Vagina (tissue), 2 donors: Measurements from ENCODE around the gene BCL2L13. TPM values are rescaled to one million over a fixed set of nuclear protein-coding genes. Genes with fewer than 3 reads are reported as not detected.

ENCODE experiments used
- DNase-seq, 2 donors: peaks; one replicate each; pipeline ENCODE4 v3.0.0-alpha.2; 2017; ENCODE audit errors: extremely low spot score in 2 of 2
- H3K27ac ChIP-seq: fragments of 200-600 bp; sonication (generic); one replicate; pipeline ENCODE4 v1.5.1; 2019
- H3K27me3 ChIP-seq: fragments of 200-600 bp; sonication (generic); one replicate; pipeline ENCODE4 v1.5.1; 2019
- H3K36me3 ChIP-seq, 2 donors: fragments of 200-600 bp; sonication (generic); one replicate each; pipeline ENCODE4 v1.5.1; 2017 to 2019
- H3K4me1 ChIP-seq: fragments of 200-600 bp; sonication (generic); one replicate; pipeline ENCODE4 v1.5.1; 2019
- H3K4me3 ChIP-seq, 2 donors: fragments of 200-600 bp; sonication (generic); 1 replicate in 1 of 2; 2 replicates in 1 of 2; pipeline ENCODE4 v1.5.1; 2016 to 2019
- H3K9me3 ChIP-seq: fragments of 200-600 bp; sonication (generic); one replicate; pipeline ENCODE4 v1.5.1; 2019
- POLR2A ChIP-seq, 2 donors: fragments of 450-650 bp; IDR thresholded peaks; one replicate each; pipeline ENCODE4 v1.6.1; 2017; ENCODE audit warnings: antibody characterized with exemption in 2 of 2, mild to moderate bottlenecking in 2 of 2, moderate library complexity in 2 of 2
- POLR2AphosphoS5 ChIP-seq, 2 donors: sonication (generic); formaldehyde crosslinking; IDR thresholded peaks; one replicate each; pipeline ENCODE4 v1.9.0; 2017; ENCODE audit warnings: antibody characterized with exemption in 2 of 2, mild to moderate bottlenecking in 2 of 2, low read depth in 1 of 2; ENCODE audit not compliant: insufficient read depth in 1 of 2
- intact Hi-C: fragments of 100-400 bp; cut with DNase I; formaldehyde crosslinking; loops from one replicate; pipeline ENCODE4 v1.15.1; 2023
- total RNA-seq: library from RNA; depleted of rRNA; stranded (reverse); fragments of >200 nt; gene quantifications from one replicate; pipeline ENCODE4 v1.2.3, GENCODE V29; 2016
- TF ChIP-seq, protein P1 (sequence below), 3 experiments: fragments of 450-650 bp in 2 of 3; fragments of 200-600 bp in 1 of 3; sonication (generic) in 1 of 3; IDR thresholded peaks; one replicate each; pipeline ENCODE4 v1.5.1; 2017 to 2019; ENCODE audit warnings: antibody characterized with exemption in 3 of 3, mild to moderate bottlenecking in 2 of 3, moderate library complexity in 2 of 3

Gene BCL2L13
- total RNA-seq, 1 donor from 2014 or later: 41.3 TPM

DNA sequence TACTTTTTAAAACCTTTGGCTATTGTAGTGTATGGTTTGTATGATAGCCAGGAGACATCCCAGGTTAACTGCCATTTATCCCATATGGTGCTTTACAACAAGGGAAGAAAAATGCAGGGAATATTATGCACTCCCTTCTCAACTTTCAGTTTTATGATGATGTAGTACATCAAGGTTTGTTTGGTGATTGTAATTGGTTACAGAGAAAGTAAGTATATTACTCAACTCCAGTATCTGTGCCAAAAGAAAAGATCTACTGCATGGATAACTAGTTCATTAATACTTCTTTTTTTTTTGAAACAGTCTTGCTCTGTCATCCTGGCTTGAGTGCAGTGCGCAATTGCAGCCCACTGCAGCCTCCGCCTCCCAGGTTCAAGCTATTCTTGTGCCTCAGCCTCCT, 65.3 kb downstream of the BCL2L13 start:
- Histone ChIP-seq H3K4me1 (peaks cover 9% of the 10 kb centered on the region), H3K9me3 (no peaks in the 10 kb centered on the region), H3K36me3 (peaks cover 3 to 9% of the 10 kb centered on the region in 2 donors), H3K27ac (no peak overlapping the region), H3K27me3 (no peaks in the 10 kb centered on the region), H3K4me3 (no peak overlapping the region)
- TF ChIP-seq, protein P1, sequence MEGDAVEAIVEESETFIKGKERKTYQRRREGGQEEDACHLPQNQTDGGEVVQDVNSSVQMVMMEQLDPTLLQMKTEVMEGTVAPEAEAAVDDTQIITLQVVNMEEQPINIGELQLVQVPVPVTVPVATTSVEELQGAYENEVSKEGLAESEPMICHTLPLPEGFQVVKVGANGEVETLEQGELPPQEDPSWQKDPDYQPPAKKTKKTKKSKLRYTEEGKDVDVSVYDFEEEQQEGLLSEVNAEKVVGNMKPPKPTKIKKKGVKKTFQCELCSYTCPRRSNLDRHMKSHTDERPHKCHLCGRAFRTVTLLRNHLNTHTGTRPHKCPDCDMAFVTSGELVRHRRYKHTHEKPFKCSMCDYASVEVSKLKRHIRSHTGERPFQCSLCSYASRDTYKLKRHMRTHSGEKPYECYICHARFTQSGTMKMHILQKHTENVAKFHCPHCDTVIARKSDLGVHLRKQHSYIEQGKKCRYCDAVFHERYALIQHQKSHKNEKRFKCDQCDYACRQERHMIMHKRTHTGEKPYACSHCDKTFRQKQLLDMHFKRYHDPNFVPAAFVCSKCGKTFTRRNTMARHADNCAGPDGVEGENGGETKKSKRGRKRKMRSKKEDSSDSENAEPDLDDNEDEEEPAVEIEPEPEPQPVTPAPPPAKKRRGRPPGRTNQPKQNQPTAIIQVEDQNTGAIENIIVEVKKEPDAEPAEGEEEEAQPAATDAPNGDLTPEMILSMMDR (IDR thresholded peaks at IDR 0.05): no peak
- TF ChIP-seq POLR2A (IDR thresholded peaks at IDR 0.05) (no peak), POLR2AphosphoS5 (IDR thresholded peaks at IDR 0.05; ENCODE audit: insufficient read depth in 1 of 2, low read depth in 1 of 2) (no peak)
- no peak for DNase-seq
- intact Hi-C loops: no loop called here

DNA sequence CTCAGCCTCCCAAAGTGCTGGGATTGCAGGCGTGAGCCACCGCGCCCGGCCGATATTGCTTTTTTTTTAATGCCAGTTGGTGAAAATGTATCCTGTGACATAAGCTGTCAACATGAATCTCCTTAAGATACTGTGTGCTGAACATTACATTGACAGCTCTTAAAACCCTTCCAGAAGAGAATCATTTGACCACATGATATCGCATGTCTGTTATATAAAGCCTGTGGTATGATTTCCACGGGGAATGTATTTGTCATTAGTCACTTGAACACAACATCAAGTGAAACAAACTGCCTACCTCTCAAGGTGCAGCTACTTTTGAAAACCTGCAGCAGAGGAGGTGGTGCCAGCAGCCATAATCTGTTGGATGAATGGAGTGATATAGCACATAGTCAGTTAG, 67.0 kb downstream of the BCL2L13 start:
- peak overlapping the region; percentile 37 for H3K27ac ChIP-seq
- TF ChIP-seq POLR2A (IDR thresholded peaks at IDR 0.05): no peak
- TF ChIP-seq, protein P1 (IDR thresholded peaks at IDR 0.05): no peak
- no peak overlapping the region for H3K4me3 ChIP-seq
- H3K27me3 ChIP-seq: no peaks in the 10 kb centered on the region
- peaks cover 9% of the 10 kb centered on the region for H3K4me1 ChIP-seq
- no peaks in the 10 kb centered on the region for H3K9me3 ChIP-seq
- intact Hi-C loops: no loop called here
- DNase-seq: no peak
- H3K36me3 ChIP-seq: peaks cover 3 to 9% of the 10 kb centered on the region in 2 donors

DNA sequence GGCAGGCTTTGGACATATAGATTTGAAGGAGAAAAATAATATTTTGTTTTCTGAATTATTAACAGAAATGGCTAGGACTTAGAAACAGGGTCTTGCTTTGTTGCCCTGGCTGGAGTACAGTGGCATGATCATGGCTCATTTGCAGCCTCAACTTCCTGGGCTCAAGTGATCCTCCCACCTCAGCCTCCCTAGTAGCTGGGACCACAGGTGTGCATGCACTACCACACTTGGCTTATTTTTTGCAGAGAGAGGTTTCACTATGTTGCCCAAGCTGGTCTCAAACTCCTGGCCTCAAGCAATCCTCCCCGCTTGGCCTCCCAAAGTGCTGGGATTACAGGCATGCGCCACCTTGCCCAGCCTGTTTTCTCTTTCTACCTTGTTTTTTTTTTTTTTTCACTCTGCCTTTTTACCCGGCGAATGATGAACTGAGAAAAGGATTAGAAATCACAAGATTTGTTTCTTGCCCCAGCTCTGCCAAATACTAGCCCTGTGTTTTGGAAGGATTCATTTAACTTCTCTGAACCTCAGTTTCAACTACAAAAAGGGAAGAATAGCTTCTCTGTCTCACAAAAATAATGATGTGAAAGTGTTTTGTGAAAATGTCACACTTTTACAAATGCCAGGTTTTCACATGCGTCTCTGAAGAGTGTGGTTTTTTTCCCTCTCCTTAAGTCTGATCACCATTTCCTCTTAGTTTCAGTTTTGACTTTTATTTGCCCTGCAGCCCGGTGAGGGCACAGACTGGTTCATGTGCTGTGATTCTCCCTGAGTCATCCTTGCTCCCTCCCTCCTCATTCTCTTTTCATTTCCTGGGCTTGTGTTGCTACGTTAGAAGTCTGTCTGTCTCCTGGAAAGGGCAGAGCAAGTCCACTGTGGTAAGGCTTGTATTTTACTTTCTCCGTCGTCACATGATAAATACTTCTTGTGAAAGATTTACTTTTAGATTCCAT, 67.7 kb downstream of the BCL2L13 start:
- H3K9me3 ChIP-seq: no peaks in the 10 kb centered on the region
- TF ChIP-seq, protein P1 (IDR thresholded peaks at IDR 0.05): no peak
- TF ChIP-seq POLR2AphosphoS5 (IDR thresholded peaks at IDR 0.05; ENCODE audit: insufficient read depth in 1 of 2, low read depth in 1 of 2): peak in 1 of 2 donors; percentile 87
- no peak for TF ChIP-seq POLR2A (IDR thresholded peaks at IDR 0.05)
- intact Hi-C loops: no loop called here
- peaks cover 9% of the 10 kb centered on the region for H3K4me1 ChIP-seq
- H3K36me3 ChIP-seq: peaks cover 3 to 9% of the 10 kb centered on the region in 2 donors
- H3K4me3 ChIP-seq: peak overlapping the region; percentile 10 to 29
- H3K27me3 ChIP-seq: no peaks in the 10 kb centered on the region
- DNase-seq: no peak
- peak overlapping the region; percentile 37 for H3K27ac ChIP-seq

DNA sequence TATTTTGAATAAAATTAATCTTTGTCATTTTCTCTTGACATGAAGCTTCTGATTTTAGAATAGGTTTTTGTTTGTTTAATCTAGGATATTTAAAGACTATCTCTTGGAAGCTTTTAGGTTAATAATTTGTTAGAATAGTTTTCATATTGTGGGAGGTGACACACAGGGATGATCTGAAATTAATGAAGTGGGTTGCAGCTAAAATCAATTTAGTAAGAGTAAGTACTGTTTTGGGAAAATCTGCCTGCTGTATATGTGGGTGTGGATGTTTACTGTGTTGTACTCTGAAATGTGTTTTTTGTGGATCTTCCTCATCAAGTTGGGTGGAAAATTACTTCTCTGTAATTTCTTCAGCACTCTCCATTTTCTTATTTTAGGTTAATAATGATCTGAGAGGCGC, 68.4 kb downstream of the BCL2L13 start:
- no peak for DNase-seq
- Histone ChIP-seq H3K27ac (peak overlapping the region; percentile 37), H3K4me1 (peaks cover 9% of the 10 kb centered on the region), H3K27me3 (no peaks in the 10 kb centered on the region), H3K9me3 (no peaks in the 10 kb centered on the region), H3K4me3 (peak overlapping the region; percentile 10 to 29), H3K36me3 (peaks cover 3 to 9% of the 10 kb centered on the region in 2 donors)
- intact Hi-C loops: no loop called here
- TF ChIP-seq, protein P1 (IDR thresholded peaks at IDR 0.05): no peak
- TF ChIP-seq POLR2A (IDR thresholded peaks at IDR 0.05) (no peak), POLR2AphosphoS5 (IDR thresholded peaks at IDR 0.05; ENCODE audit: insufficient read depth in 1 of 2, low read depth in 1 of 2) (no peak)

DNA sequence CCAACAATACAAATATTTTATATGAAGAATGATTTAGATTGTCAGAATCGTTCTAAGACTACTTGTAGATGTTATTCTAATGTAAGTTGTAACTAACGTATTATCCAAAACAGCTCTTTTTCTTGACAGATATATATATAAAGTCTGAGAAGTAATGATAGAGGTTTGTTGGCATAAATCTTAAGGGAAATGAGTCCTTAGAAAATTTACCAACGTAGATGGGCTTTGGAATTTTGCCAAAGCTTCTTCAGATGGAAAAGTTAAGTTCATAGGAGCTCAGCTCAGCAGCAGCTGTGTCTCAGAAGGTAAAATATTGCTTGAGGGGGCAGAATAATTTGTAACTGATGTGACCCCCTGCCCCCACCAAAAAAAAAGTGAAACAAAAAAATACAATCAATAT, 69.0 kb downstream of the BCL2L13 start:
- H3K36me3 ChIP-seq: peaks cover 3 to 5% of the 10 kb centered on the region in 2 donors
- peaks cover 14% of the 10 kb centered on the region for H3K4me1 ChIP-seq
- DNase-seq: no peak
- intact Hi-C loops: no loop called here
- H3K9me3 ChIP-seq: no peaks in the 10 kb centered on the region
- no peaks in the 10 kb centered on the region for H3K27me3 ChIP-seq
- peak overlapping the region; percentile 37 for H3K27ac ChIP-seq
- peak overlapping the region; percentile 10 to 29 for H3K4me3 ChIP-seq
- TF ChIP-seq, protein P1 (IDR thresholded peaks at IDR 0.05): no peak
- no peak for TF ChIP-seq POLR2A (IDR thresholded peaks at IDR 0.05)
- TF ChIP-seq POLR2AphosphoS5 (IDR thresholded peaks at IDR 0.05; ENCODE audit: insufficient read depth in 1 of 2, low read depth in 1 of 2): no peak
